Caco-2 (cell line): ENCODE measurements around the gene REM2. TPM values are rescaled to one million over a fixed set of nuclear protein-coding genes. Genes with fewer than 3 reads are reported as not detected.

Experiments used
- BruUV-seq: library from RNA; stranded (reverse); fragments of 400-500 nt; replicated peaks from 2 replicates; lab custom pipeline; 2021; lab: Mats Ljungman, UMichigan
- CTCF ChIA-PET: fragments of 300-600 bp; sonication (Branson Sonifier 250); formaldehyde crosslinking; loops from one replicate; lab custom pipeline; 2022; ENCODE audit warnings: antibody characterized with exemption; lab: Charles Lee
- POLR2A ChIA-PET: fragments of 300-600 bp; sonication (Branson Sonifier 250); formaldehyde crosslinking; loops from one replicate; lab custom pipeline; 2022; ENCODE audit warnings: antibody characterized with exemption; lab: Charles Lee
- DNase-seq, 2 experiments: peaks; one replicate each; pipeline versions ENCODE4 v3.0.0 to v3.0.0-alpha.2; 2020 to 2022
- H3K27me3 ChIP-seq: replicated peaks from 2 replicates; pipeline ENCODE4 v1.6.0; 2011; ENCODE audit warnings: low read length; ENCODE audit not compliant: control insufficient read depth, insufficient read depth
- H3K36me3 ChIP-seq: 2 replicates; pipeline ENCODE4 v1.5.1; 2011; ENCODE audit warnings: low read length; ENCODE audit not compliant: control insufficient read depth, insufficient read depth
- H3K4me1 ChIP-seq: fragments of 250-450 bp; sonication (Bioruptor Pico); 2 replicates; pipeline ENCODE4 v1.5.1; 2020; ENCODE audit warnings: mild to moderate bottlenecking
- H3K4me3 ChIP-seq: 2 replicates; pipeline ENCODE4 v1.5.1; 2011; ENCODE audit warnings: low read depth, mild to moderate bottlenecking, control low read depth, low read length
- H3K9me3 ChIP-seq: fragments of 250-450 bp; sonication (Bioruptor Pico); 2 replicates; pipeline ENCODE4 v1.5.1; 2020; ENCODE audit warnings: mild to moderate bottlenecking, moderate library complexity
- H3K27ac Mint-ChIP-seq: one replicate; pipeline ENCODE4 v1.8.0; 2022; ENCODE audit warnings: mixed read lengths; ENCODE audit not compliant: unreplicated experiment
- H3K27me3 Mint-ChIP-seq: one replicate; pipeline ENCODE4 v1.8.0; 2022; ENCODE audit warnings: mixed read lengths; ENCODE audit not compliant: insufficient read depth, unreplicated experiment
- H3K36me3 Mint-ChIP-seq: one replicate; pipeline ENCODE4 v1.8.0; 2022; ENCODE audit warnings: mild to moderate bottlenecking, mixed read lengths; ENCODE audit not compliant: insufficient read depth, unreplicated experiment
- H3K4me1 Mint-ChIP-seq: one replicate; pipeline ENCODE4 v1.8.0; 2022; ENCODE audit warnings: low read depth, mixed read lengths; ENCODE audit not compliant: unreplicated experiment
- H3K4me3 Mint-ChIP-seq: one replicate; pipeline ENCODE4 v1.8.0; 2022; ENCODE audit warnings: mild to moderate bottlenecking, moderate library complexity, mixed read lengths; ENCODE audit not compliant: unreplicated experiment
- H3K9me3 Mint-ChIP-seq: one replicate; pipeline ENCODE4 v1.8.0; 2022; ENCODE audit warnings: mixed read lengths; ENCODE audit not compliant: unreplicated experiment
- intact Hi-C: fragments of 100-400 bp; cut with micrococcal nuclease; formaldehyde crosslinking; loops from one replicate; pipeline ENCODE4 v1.10.0; 2022; ENCODE audit not compliant: unreplicated experiment
- total RNA-seq: library from RNA; stranded (reverse); gene quantifications from 2 replicates; pipeline ENCODE4 v1.2.3, GENCODE V29; 2022
- TF ChIP-seq, protein P1 (sequence below), 2 experiments: fragments of 200-600 bp in 1 of 2; IDR thresholded peaks; 1 replicate in 1 of 2; 2 replicates in 1 of 2; pipeline versions ENCODE4 v1.5.1 to v1.8.0; 2011 to 2022; ENCODE audit warnings: antibody characterized with exemption in 1 of 2, control low read depth in 1 of 2, inconsistent platforms in 1 of 2, low read depth in 1 of 2, low read length in 1 of 2, mild to moderate bottlenecking in 1 of 2, moderate library complexity in 1 of 2; ENCODE audit not compliant: insufficient read depth in 1 of 2, severe bottlenecking in 1 of 2, unreplicated experiment in 1 of 2

The REM2 gene
- total RNA-seq, 1 experiment from 2014 or later = 0.41 TPM

DNA sequence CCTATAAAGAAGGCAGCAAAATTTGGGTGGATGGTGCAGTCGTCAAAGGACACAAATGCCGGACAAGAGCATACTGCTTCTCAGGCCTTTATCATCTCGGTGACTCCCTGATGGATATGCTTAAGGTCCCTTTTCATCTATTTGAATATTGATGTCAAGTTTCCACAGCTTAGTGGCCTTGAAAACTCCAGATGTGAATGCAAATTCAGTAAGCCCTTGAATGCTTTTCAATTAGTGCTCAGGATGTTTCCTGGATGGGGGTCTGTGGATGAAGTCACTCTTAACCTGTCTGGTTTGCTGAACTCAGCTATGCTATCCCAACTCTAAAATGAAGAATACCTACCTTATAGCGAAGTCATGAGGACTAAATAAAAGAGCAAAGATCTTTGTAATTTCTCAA lies 10.7 kb downstream of the REM2 start:
- ChIA-PET POLR2A (no interaction called here), CTCF (no interaction called here)
- no peaks in the 10 kb centered on the region for H3K27me3 Mint-ChIP-seq
- H3K4me3 Mint-ChIP-seq = no peak overlapping the region
- no peaks in the 10 kb centered on the region for H3K4me1 Mint-ChIP-seq
- H3K4me1 ChIP-seq = 0 out of 2 replicates have a peak, but pooled peaks cover 7% of the 10 kb centered on the region
- TF ChIP-seq, protein P1, sequence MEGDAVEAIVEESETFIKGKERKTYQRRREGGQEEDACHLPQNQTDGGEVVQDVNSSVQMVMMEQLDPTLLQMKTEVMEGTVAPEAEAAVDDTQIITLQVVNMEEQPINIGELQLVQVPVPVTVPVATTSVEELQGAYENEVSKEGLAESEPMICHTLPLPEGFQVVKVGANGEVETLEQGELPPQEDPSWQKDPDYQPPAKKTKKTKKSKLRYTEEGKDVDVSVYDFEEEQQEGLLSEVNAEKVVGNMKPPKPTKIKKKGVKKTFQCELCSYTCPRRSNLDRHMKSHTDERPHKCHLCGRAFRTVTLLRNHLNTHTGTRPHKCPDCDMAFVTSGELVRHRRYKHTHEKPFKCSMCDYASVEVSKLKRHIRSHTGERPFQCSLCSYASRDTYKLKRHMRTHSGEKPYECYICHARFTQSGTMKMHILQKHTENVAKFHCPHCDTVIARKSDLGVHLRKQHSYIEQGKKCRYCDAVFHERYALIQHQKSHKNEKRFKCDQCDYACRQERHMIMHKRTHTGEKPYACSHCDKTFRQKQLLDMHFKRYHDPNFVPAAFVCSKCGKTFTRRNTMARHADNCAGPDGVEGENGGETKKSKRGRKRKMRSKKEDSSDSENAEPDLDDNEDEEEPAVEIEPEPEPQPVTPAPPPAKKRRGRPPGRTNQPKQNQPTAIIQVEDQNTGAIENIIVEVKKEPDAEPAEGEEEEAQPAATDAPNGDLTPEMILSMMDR (IDR thresholded peaks at IDR 0.05; ENCODE audit: insufficient read depth in 1 of 2, low read depth in 1 of 2, low read length in 1 of 2, severe bottlenecking in 1 of 2, unreplicated experiment in 1 of 2) = no peak
- H3K36me3 Mint-ChIP-seq = no peaks in the 10 kb centered on the region
- BruUV-seq = no TSS peak
- no peak for DNase-seq
- H3K4me3 ChIP-seq = no peak overlapping the region
- H3K27ac Mint-ChIP-seq = no peak overlapping the region
- H3K27me3 ChIP-seq = no peaks in the 10 kb centered on the region
- no peaks in the 10 kb centered on the region for H3K9me3 Mint-ChIP-seq
- no peaks in the 10 kb centered on the region for H3K9me3 ChIP-seq
- peaks cover 1% of the 10 kb centered on the region for H3K36me3 ChIP-seq
- intact Hi-C loops = no loop called here

DNA sequence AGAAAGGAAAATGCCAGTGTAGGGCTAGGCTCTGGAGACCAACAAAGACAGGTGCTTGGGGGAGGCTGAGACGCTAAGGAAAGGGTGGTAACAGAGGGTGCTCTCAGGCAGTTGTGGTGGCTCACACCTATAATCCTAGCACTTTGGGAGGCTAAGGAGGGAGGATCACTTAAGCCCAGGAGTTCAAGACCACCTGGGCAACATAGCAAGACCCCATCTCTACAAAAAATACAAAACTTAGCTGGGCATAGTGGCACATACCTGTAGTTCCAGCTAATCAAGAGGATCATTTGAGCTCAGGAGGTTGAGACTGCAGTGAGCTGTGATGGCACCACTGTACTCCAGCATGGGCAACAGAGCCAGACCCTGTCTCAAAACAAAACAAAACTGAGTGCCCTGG lies 12.4 kb downstream of the REM2 start:
- DNase-seq = no peak
- Histone ChIP-seq H3K4me1 (0 out of 2 replicates have a peak, but pooled peaks cover 7% of the 10 kb centered on the region), H3K9me3 (no peaks in the 10 kb centered on the region), H3K36me3 (peaks cover 2% of the 10 kb centered on the region), H3K4me3 (no peak overlapping the region), H3K27me3 (no peaks in the 10 kb centered on the region)
- POLR2A ChIA-PET = no interaction called here
- CTCF ChIA-PET = no interaction called here
- no peaks in the 10 kb centered on the region for H3K27me3 Mint-ChIP-seq
- H3K4me3 Mint-ChIP-seq = no peak overlapping the region
- H3K27ac Mint-ChIP-seq = no peak overlapping the region
- BruUV-seq = no TSS peak
- H3K4me1 Mint-ChIP-seq = no peaks in the 10 kb centered on the region
- intact Hi-C loops = no loop called here
- TF ChIP-seq, protein P1 (IDR thresholded peaks at IDR 0.05; ENCODE audit: insufficient read depth in 1 of 2, low read depth in 1 of 2, low read length in 1 of 2, severe bottlenecking in 1 of 2, unreplicated experiment in 1 of 2) = no peak
- no peaks in the 10 kb centered on the region for H3K9me3 Mint-ChIP-seq
- no peaks in the 10 kb centered on the region for H3K36me3 Mint-ChIP-seq

DNA sequence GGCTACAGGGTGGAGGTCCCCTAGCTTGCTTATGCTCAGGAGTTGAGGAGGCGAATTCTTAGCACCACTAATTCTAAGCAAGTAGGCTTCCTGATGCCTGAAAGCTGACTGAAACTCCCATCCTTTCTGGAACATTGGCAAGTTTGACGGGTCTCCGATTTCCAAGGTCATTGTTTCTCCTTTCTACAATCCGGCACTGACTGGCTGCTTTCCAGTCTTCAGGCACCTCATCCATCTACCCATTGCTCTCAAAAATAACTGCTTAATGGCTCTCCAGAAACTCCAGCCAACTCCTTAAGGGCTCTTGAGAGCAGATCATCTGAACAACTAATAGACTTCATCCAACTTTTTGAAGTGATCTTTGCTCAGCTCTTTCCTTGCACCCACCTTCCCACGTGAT lies 13.3 kb downstream of the REM2 start:
- intact Hi-C loops = no loop called here
- BruUV-seq = no TSS peak

More for the DNA sequence above, 13.3 kb downstream of the REM2 start:
- TF ChIP-seq, protein P1 (IDR thresholded peaks at IDR 0.05; ENCODE audit: insufficient read depth in 1 of 2, low read depth in 1 of 2, low read length in 1 of 2, severe bottlenecking in 1 of 2, unreplicated experiment in 1 of 2) = no peak
- POLR2A ChIA-PET = no interaction called here
- CTCF ChIA-PET = interaction anchor here (1.6 kb wide), 1 partner anchor 13 kb away, joined by 6 read pairs; the partner anchor contains the start of gene REM2
- DNase-seq = no peak
- H3K27me3 Mint-ChIP-seq = no peaks in the 10 kb centered on the region
- no peak overlapping the region for H3K27ac Mint-ChIP-seq
- no peaks in the 10 kb centered on the region for H3K9me3 Mint-ChIP-seq
- peaks cover 2% of the 10 kb centered on the region for H3K36me3 ChIP-seq
- H3K9me3 ChIP-seq = no peaks in the 10 kb centered on the region
- no peak overlapping the region for H3K4me3 Mint-ChIP-seq
- 0 out of 2 replicates have a peak, but pooled peaks cover 7% of the 10 kb centered on the region for H3K4me1 ChIP-seq
- H3K4me3 ChIP-seq = no peak overlapping the region
- H3K4me1 Mint-ChIP-seq = no peaks in the 10 kb centered on the region
- H3K36me3 Mint-ChIP-seq = peaks cover 1% of the 10 kb centered on the region
- H3K27me3 ChIP-seq = no peaks in the 10 kb centered on the region
